Stimulated activated CD4-positive, alpha-beta T cell treated with anti-CD3 and anti-CD28 coated beads, Interleukin-1b, Interleukin-23, amount 100 ng/mL, for 4 hours (primary cell): ENCODE data around the gene PSAPL1.
"Not testable (repeated sequence)": the region's sequence is repeated elsewhere in the genome, so short reads cannot be mapped to it uniquely, and the experiment has no call there.

Experiments
- DNase-seq, 2 donors: peaks; one replicate each; pipeline ENCODE4 v3.0.0-alpha.2; 2020; ENCODE audit warnings: low read depth in 2 of 2

Gene PSAPL1

DNA sequence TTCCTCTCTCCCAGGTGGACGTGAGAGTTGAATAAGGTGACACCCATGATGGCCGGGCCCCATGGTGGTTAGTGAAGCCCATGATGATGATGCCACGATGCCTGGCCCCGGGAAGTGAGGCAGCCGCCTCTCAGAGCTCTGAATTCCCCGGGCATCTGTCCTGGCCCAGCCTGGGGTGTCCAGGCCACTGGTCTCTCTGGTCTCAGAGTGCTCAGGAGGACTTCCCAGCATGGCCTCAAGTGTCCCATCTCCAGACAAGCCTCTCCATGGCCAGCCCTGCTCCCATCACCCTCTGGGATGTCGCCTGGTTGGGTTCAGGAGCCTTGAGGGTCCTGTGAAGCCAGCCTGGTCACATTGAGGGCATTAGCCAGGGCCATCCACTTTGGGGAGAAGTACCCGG, 24.7 kb upstream of the PSAPL1 start:
- no peak for DNase-seq

DNA sequence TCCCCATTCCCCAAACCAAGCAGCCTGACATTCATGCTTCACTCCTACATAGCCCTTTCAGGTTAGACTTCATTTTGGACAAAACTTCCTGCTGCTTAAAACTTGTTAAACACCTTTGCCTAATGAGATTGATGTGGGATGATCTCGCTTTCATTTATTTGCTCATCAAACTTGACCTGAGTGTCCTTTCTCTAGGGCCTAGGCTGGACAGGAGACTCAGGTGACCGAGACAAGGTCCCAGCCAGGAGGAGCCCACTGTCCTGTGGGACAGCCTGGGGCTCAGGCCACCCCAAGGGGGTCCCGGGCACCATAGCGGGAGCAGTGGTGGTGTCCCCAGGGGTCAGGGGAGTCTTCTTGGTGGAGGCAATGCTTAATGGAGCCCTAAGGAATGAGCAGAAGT, 23.7 kb upstream of the PSAPL1 start:
- DNase-seq = no peak

DNA sequence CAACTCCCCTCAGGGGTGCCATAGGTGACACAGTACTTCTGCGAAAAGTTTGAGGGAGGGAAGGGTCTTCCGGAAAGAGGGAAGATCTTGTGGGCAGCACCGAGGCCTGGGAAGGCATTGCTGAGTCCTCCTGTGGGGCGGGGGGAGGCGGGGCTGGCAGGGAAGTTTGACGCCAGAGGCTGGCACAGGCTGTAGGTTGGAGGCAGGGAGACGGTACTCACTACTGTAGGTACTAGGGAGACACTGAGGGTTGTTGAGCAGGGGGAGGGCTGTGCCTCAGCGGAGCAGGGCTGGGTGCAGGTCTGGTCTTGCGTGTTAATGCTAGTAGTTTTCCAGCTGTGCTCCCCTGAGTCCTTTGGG, 23.3 kb upstream of the PSAPL1 start:
- DNase-seq = no peak

DNA sequence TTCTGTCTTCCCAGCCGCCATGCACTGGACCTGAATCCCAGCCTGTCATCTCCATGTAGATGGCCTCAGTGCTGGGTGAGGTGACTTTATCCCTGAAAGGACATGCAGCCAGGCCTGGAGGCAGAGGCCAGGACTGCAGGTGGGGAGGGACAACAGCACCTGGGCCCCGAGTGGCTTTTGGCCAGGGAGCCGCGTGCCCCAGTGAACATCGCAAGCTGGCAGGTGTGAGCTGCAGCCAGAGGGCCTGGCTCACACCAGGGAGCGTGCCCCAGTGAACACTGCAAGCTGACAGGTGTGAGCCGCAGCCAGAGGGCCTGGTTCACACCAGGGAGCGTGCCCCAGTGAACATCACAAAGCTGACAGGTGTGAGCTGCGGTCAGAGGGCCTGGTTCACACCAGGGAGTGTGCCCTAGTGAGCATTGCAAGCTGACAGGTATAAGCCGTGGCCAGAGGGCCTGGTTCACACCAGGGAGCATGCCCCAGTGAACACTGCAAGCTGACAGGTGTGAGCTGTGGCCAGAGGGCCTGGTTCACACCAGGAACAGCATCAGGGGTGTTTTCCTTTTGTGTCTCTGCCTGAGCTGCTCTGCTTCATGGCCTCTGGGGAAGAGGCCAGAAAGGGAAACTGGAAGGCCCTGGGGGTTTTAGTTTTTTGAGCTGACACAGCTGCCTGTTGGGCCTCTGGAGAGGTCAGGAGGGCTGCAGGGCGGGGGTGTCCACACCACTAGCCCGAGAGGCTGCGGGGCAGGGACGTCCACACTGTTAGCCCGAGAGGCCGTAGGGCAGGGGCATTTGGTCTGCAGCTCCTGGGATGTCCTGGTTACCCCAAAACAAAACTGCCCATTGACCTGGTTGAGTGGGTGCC, 22.7 kb upstream of the PSAPL1 start:
- no peak for DNase-seq

- not testable (repeated sequence) for DNase-seq
Observed at GRCh38 chr4:7452802-7453201, 18.1 kb upstream of the PSAPL1 start.

- no peak for DNase-seq
Observed at GRCh38 chr4:7451800-7452199, 17.1 kb upstream of the PSAPL1 start.

DNA sequence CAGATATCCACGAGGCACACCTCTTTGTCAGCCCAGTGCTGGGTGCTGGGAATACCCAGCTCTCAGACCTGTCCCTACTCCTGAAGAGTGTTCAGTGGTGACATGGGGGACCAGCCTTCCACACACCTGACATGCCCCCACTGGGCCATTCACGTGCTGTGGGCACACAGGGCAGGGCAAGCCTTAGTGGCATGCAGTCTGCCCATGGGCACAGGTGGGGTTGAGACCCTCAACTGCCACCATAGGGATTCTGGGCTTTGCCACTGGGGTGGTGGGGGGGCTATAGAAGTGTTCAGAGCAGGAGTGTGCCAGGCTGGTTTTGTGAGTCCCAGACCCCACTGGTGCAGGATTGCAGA, 16.7 kb upstream of the PSAPL1 start:
- DNase-seq = no peak

DNA sequence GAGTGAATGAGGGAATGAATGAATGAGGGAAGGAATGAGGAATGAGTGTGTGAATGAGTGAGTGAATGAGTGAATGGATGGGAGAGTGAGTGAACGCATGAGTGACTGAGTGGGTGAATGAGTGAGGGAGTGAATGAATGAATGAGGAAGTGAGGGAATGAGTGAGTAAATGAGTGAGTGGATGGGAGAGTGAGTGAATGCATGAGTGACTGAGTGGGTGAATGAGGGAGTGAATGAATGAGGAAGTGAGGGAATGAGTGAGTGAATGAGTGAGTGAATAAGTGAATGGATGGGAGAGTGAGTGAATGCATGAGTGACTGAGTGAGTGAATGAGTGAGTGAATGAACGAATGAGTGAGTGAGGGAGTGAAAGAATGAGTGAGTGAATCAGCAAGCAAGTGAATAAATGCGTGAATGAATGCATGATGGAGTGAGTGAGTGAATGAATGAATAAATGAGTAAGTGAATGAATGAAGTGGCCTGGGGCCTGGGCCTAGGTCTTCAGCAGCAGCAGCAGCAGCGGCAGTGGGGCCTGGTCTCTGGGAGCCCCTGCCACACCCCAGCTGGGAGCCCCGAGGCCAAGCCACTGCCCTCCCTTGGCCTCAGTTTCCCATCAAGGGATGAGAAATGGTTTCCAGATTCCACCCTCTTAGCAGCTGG, 16.2 kb upstream of the PSAPL1 start:
- no peak for DNase-seq

- no peak for DNase-seq
Observed at GRCh38 chr4:7448036-7448435, 13.3 kb upstream of the PSAPL1 start.

DNA sequence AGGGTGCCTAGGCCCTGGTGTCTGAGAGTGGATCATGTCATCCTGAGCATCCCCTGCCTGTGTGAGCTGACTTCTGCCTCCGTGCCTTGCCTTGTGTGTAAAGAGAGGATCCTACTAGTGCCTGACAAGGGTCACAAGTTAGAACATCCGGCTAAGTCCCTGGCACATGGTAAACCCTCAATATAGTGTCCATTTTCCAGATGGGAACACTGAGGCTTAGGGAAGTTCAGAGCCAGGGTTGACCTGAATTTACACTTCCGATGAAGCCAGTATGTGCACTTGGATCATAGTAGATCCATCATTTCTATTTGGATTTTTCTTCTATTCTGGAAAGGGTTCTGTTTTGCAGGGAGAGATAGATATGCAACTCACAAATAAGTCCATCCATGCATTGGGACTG, 12.5 kb upstream of the PSAPL1 start:
- DNase-seq = no peak

DNA sequence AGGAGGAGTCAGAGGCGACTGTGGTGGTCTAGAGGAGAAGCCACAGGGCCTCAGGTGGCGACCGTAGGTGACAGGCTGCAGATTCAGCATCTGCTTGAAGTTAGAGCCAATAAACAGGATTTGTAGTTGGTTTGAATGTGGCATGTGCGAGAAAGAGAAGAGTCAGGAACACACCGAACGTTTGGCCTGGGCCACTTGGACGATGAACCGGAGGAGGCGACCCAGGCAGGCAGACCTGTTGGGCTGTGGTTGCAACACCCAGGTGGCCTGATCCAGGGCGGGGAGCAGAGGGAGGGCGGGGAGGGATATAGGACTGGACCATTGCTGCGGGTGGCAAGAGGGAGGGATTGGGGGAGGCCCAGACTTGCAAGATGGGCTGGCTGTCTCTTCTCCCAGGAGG, 10.0 kb upstream of the PSAPL1 start:
- no peak for DNase-seq

- DNase-seq = no peak
Observed at GRCh38 chr4:7444314-7444713, 9.6 kb upstream of the PSAPL1 start.

GRCh38 chr4:7442574-7443162, 7.9 kb upstream of the PSAPL1 start:
- DNase-seq = no peak

DNA sequence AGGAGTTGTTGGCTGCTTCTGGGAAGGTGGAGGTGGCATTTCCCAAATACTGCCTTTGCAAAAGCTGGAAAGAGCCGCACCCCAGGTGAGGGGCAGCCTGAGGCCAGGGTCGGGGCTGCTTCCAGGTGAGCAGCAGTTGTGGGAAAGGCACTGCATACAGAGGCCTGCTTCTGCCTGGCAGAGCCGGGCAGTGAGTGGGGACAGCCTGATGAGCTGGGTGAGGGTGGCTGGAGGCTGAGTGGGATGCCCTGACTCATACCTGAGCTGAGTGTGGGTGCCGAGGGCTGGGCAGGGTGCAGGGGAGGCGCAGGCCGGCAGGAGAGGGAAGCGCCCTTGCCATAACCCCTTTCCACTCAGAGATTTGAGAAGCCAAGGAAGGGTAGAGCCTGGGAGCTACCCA, 6.5 kb upstream of the PSAPL1 start:
- no peak for DNase-seq

DNA sequence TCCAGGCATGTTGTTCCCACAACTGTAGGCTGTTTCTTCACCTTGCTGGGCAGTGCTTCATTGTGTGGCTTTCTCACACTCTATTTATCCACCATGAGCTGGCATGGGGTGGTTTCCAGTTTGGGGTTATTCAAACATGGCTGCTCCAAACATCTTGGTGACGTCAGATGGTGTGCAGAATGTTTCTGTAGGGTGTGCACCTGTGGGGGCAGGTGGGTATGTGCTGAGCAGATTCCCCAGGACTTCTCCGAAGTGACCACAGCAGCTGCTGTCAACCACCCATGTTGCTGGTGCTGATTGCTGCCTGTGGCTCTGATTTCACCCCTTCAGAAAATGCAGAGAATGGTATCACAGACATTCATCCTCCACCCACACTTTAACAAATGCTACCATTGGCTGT, 5.0 kb upstream of the PSAPL1 start:
- no peak for DNase-seq

GRCh38 chr4:7436256-7436655, 1.5 kb upstream of the PSAPL1 start:
- no peak for DNase-seq

GRCh38 chr4:7435471-7436061, 836 bp upstream of the PSAPL1 start:
- no peak for DNase-seq

- DNase-seq = no peak
Observed at GRCh38 chr4:7434141-7434765, 477 bp downstream of the PSAPL1 start.

DNA sequence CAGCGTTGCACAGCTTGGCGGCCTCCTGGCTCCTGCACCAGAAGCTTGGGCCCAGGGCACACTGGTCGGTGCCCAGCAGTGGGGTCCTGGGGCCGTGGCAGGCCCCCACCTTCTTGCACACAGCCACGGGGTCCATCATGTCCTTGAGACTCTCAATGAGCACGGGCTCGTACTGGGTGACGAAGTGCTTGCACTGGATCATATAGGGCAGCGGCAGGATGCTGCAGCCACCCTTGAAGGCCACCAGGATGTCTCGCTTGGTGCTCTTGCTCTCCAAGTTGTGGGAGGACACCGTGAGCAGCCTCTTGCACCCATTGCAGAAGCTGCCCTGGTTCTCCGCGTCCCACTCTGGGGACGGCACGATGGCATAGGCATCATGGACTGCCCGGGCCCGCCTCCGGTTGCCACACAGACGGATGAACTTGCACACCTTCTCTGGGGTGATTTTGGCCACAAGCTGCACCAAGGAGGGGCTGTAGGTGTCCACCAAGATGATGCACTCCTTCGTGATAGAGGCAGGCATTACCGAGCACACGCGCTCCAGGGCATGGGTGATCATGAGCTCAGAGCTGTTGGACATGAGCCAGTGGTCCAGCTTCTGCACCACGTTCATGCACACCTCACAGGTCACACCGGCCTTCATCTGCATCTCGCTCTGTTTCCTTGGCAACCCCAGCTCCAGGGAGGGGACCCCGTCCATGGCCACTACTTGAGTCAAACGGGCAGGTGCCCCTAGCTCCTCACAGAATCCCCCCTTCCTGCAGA, 1.2 kb downstream of the PSAPL1 start:
- DNase-seq = no peak

DNA sequence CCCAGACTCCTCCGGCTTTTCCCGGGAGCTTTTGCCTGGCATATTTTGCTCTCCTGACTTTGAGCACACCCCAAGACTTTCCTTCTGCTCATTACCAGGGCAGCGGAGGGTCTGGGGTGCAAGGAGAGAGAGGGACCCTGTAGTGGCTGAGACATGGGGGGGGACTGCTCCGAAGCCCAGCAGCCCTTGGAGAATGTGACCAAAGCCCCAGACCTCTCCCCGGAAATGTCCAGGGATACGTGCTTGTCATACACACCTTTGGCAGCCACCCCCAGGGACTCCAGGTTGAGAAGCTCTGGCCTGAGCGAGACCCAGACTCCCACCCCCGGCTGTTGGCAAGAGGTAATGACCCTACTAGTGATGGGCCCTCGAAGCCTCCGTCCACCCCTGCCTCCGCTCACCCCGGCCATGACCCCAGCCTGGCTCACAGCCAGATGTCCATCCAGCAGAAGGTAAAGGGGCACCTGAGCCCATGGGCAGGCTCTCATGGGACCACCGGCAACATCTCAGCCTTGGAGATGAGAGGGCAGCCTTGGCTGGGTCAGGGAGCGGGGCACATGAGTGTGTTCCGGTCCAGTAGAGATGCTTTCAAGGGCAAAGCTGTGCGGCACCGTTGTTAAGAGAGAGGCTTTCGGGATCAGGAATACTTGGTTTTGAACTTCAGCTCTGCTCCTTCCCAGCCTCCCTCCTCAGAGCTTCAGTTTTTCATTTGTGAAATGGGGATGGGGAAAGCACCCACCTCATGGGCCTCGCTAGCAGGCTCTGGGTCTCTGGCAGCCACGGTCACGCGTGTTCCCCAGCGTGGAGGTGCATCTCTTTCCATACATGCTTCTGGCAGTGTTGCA, 2.0 kb downstream of the PSAPL1 start:
- no peak for DNase-seq
